ENCODE measurements around the gene LKAAEAR1.

DNA sequence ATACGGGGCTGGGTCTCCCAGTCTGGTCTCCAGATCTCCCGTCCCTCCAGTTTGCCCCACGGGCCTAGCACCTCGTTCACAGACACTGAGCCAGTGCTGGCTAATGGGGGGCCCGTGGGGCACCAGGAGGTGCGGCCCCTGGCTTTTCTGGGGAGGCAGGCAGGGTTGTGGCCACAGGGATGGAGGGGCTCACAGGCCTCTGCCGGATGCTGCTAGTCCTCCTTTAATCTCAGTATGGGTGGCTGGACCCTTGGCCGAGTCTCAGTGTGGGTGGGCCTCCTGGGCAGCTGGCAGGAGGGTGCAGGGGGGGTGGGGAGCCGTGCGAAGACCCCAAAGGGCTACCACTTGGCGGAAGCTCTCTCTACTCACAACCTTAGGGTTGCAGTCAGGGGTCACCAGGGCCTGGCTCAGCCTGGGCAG lies 33.2 kb downstream of the LKAAEAR1 start:
- no peak for TF ChIP-seq TCF12 (IDR thresholded peaks at IDR 0.05; ENCODE audit: low read depth)
- TF ChIP-seq RAD21 (IDR thresholded peaks at IDR 0.05; ENCODE audit: low read depth), result no peak
